Calu3 (cell line): ENCODE measurements around the gene RBPMS2. TPM values are rescaled to one million over a fixed set of nuclear protein-coding genes. Genes with fewer than 3 reads are reported as not detected.

Source experiments
- BruUV-seq: library from RNA; stranded (reverse); fragments of 400-500 nt; replicated peaks from 2 replicates; lab custom pipeline; 2021; lab: Mats Ljungman, UMichigan
- CTCF ChIA-PET: fragments of 300-600 bp; sonication (Branson Sonifier 250); formaldehyde crosslinking; loops from one replicate; lab custom pipeline; 2022; ENCODE audit warnings: antibody characterized with exemption; lab: Charles Lee
- DNase-seq: peaks from one replicate; pipeline ENCODE4 v3.0.0; 2022
- H3K27ac Mint-ChIP-seq: one replicate; pipeline ENCODE4 v1.8.0; 2022; ENCODE audit warnings: mixed read lengths; ENCODE audit not compliant: unreplicated experiment
- H3K27me3 Mint-ChIP-seq: one replicate; pipeline ENCODE4 v1.8.0; 2022; ENCODE audit warnings: mixed read lengths; ENCODE audit not compliant: unreplicated experiment
- H3K36me3 Mint-ChIP-seq: one replicate; pipeline ENCODE4 v1.8.0; 2022; ENCODE audit warnings: mild to moderate bottlenecking, moderate library complexity, mixed read lengths; ENCODE audit not compliant: insufficient read depth, unreplicated experiment
- H3K4me1 Mint-ChIP-seq: one replicate; pipeline ENCODE4 v1.8.0; 2022; ENCODE audit warnings: mild to moderate bottlenecking, low read depth, mixed read lengths; ENCODE audit not compliant: unreplicated experiment
- H3K4me3 Mint-ChIP-seq: one replicate; pipeline ENCODE4 v1.8.0; 2022; ENCODE audit warnings: mild to moderate bottlenecking, low read depth, moderate library complexity, mixed read lengths; ENCODE audit not compliant: unreplicated experiment
- H3K9me3 Mint-ChIP-seq: one replicate; pipeline ENCODE4 v1.8.0; 2022; ENCODE audit warnings: low read depth, mixed read lengths; ENCODE audit not compliant: unreplicated experiment
- intact Hi-C: fragments of 100-400 bp; cut with micrococcal nuclease; formaldehyde crosslinking; loops from one replicate; pipeline ENCODE4 v1.10.0; 2022; ENCODE audit not compliant: unreplicated experiment
- total RNA-seq: library from RNA; stranded (reverse); gene quantifications from 2 replicates; pipeline ENCODE4 v1.2.3, GENCODE V29; 2022
- TF ChIP-seq, protein P1 (sequence below): fragments of 200-600 bp; IDR thresholded peaks from one replicate; pipeline ENCODE4 v1.8.0; 2022; ENCODE audit warnings: antibody characterized with exemption; ENCODE audit not compliant: unreplicated experiment

Gene RBPMS2
- total RNA-seq, 1 experiment from 2014 or later: 1.4 TPM

DNA sequence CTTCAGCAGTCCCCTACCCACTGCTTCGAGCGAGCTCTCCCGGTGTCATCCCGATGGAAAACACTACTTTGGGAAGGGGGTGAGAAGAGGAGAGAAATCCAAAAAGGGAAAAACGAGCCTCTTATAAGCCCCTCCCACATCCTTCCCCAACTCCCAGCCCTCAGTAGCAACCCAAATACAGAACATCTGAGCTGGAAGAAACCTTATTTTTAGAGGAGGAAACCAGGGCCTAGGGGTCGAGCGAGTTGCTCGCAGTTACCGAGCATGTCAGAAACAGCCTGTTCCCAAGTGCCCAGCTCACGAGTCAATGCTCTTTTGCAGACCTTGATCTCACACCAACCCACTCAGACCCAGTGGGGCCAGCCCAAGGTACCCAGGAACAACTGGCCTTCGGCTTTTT lies 14.2 kb downstream of the RBPMS2 start:
- BruUV-seq: no TSS peak
- intact Hi-C loops: no loop called here
- CTCF ChIA-PET: interaction anchor here (0.5 kb wide), 1 partner anchor 47 kb away, joined by 4 read pairs; no protein-coding TSS in a partner anchor

DNA sequence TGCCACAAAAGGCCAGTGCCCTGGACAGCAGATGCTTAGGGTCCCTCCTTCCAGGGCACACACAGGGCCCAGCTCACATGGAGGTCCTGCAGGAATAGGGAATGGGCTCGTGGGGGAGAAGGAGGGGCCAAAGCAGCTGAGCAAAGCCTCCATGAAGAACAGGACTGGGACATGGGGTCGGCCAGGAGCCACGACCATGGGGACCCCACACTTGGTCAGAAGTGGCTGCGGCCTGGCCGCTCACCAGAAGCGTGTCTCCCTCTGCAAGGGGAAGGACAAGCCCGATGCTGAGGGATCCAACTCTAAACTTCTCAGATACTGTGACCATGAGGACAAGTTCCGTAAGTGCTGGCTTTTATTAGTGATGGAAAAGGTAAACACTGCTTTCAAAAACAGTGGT lies 15.3 kb downstream of the RBPMS2 start:
- Mint-ChIP-seq H3K4me1 (no peaks in the 10 kb centered on the region), H3K36me3 (no peaks in the 10 kb centered on the region), H3K9me3 (no peaks in the 10 kb centered on the region), H3K4me3 (no peak overlapping the region), H3K27me3 (peaks cover 50% of the 10 kb centered on the region), H3K27ac (no peak overlapping the region)
- CTCF ChIA-PET: interaction anchor here (0.5 kb wide), 1 partner anchor 25 kb away, joined by 3 read pairs; no protein-coding TSS in a partner anchor
- DNase-seq: no peak
- BruUV-seq: no TSS peak
- intact Hi-C loops: no loop called here
- TF ChIP-seq, protein P1, sequence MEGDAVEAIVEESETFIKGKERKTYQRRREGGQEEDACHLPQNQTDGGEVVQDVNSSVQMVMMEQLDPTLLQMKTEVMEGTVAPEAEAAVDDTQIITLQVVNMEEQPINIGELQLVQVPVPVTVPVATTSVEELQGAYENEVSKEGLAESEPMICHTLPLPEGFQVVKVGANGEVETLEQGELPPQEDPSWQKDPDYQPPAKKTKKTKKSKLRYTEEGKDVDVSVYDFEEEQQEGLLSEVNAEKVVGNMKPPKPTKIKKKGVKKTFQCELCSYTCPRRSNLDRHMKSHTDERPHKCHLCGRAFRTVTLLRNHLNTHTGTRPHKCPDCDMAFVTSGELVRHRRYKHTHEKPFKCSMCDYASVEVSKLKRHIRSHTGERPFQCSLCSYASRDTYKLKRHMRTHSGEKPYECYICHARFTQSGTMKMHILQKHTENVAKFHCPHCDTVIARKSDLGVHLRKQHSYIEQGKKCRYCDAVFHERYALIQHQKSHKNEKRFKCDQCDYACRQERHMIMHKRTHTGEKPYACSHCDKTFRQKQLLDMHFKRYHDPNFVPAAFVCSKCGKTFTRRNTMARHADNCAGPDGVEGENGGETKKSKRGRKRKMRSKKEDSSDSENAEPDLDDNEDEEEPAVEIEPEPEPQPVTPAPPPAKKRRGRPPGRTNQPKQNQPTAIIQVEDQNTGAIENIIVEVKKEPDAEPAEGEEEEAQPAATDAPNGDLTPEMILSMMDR: no peak

More for the DNA sequence above, 14.2 kb downstream of the RBPMS2 start:
- Mint-ChIP-seq H3K27me3 (peaks cover 39% of the 10 kb centered on the region), H3K36me3 (no peaks in the 10 kb centered on the region), H3K27ac (no peak overlapping the region), H3K4me1 (no peaks in the 10 kb centered on the region), H3K9me3 (no peaks in the 10 kb centered on the region), H3K4me3 (no peak overlapping the region)
- no peak for DNase-seq
- TF ChIP-seq, protein P1: no peak

DNA sequence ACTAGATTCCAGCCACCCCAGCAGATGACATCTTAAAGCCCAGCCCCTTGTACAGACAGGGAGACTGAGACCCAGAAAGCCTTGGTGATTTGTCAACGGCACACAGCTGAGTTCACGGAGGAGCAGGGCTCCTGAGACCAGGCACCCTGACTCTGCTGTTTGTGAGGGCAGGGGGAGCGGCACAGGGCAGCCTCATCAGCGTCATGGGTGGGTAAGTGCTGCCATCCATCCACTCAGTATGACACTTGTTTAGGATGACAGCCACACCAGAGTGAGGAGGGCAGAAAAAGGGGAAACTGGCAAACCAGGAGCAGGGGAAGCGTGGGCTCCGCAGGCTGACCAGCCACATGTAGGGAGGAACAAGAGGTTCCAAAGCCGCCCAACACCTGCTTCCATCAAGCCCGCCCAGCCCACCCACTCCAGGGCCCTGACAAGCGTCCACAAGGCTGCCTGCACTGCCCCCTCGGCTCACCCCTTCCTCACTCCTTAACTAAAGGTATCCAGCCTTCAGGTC lies 19.9 kb downstream of the RBPMS2 start:
- intact Hi-C loops: no loop called here
- Mint-ChIP-seq H3K27me3 (peaks cover 78% of the 10 kb centered on the region), H3K9me3 (no peaks in the 10 kb centered on the region), H3K27ac (no peak overlapping the region), H3K36me3 (no peaks in the 10 kb centered on the region), H3K4me3 (no peak overlapping the region), H3K4me1 (no peaks in the 10 kb centered on the region)
- TF ChIP-seq, protein P1: no peak
- CTCF ChIA-PET: no interaction called here
- BruUV-seq: no TSS peak
- no peak for DNase-seq

DNA sequence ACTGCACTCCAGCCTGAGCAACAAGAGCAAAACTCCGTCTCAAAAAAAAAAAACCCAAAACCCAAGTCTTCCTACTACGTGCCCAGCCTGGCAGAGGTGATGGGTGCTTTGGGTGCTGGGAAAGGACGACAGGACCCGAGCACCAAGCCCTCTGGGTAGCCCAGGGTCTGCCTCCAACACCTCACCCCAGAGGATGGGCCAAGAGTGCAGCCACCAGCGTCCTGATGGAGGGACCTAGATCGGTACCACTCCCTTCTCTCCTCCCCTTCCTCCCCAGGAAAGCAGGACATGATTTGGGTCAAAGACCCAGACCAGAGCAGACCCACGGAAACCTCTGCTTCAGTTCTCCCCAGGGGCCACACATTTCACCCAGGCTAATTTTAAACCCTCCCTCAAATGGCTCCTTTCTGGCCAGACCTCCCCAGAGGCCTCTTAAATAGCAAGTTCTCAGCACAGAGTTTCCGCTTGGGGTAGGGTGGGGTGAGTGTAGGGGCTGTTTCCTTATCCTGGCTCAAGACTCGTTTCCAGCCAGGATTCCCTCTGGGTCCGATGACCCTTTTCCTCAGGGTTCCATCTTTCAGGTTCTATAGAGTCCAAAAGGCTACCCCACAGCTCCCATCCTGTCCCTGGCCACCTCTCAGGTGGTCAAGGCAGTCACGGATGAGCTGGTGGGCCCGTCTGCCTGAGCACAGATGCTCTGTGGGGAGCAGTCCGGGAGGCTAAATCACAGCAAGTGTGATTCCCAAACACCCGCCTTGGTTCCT lies 20.5 kb downstream of the RBPMS2 start:
- BruUV-seq: no TSS peak

More for the DNA sequence above, 20.5 kb downstream of the RBPMS2 start:
- no peak for DNase-seq
- Mint-ChIP-seq H3K4me3 (no peak overlapping the region), H3K4me1 (no peaks in the 10 kb centered on the region), H3K27me3 (peaks cover 85% of the 10 kb centered on the region), H3K9me3 (no peaks in the 10 kb centered on the region), H3K36me3 (no peaks in the 10 kb centered on the region), H3K27ac (no peak overlapping the region)
- CTCF ChIA-PET: no interaction called here
- intact Hi-C loops: no loop called here
- TF ChIP-seq, protein P1: no peak
